Stimulated activated CD4-positive, alpha-beta T cell treated with anti-CD3 and anti-CD28 coated beads, TNF-alpha, amount 100 ng/mL, for 4 hours (primary cell): ENCODE results near the gene ZC3H7A.
"Not testable (repeated sequence)": the region's sequence is repeated elsewhere in the genome, so short reads cannot be mapped to it uniquely, and the experiment has no call there.

Experiments
- DNase-seq, 3 experiments: peaks; one replicate each; pipeline ENCODE4 v3.0.0-alpha.2; 2020; ENCODE audit warnings: low read depth in 3 of 3

Gene ZC3H7A, protein sequence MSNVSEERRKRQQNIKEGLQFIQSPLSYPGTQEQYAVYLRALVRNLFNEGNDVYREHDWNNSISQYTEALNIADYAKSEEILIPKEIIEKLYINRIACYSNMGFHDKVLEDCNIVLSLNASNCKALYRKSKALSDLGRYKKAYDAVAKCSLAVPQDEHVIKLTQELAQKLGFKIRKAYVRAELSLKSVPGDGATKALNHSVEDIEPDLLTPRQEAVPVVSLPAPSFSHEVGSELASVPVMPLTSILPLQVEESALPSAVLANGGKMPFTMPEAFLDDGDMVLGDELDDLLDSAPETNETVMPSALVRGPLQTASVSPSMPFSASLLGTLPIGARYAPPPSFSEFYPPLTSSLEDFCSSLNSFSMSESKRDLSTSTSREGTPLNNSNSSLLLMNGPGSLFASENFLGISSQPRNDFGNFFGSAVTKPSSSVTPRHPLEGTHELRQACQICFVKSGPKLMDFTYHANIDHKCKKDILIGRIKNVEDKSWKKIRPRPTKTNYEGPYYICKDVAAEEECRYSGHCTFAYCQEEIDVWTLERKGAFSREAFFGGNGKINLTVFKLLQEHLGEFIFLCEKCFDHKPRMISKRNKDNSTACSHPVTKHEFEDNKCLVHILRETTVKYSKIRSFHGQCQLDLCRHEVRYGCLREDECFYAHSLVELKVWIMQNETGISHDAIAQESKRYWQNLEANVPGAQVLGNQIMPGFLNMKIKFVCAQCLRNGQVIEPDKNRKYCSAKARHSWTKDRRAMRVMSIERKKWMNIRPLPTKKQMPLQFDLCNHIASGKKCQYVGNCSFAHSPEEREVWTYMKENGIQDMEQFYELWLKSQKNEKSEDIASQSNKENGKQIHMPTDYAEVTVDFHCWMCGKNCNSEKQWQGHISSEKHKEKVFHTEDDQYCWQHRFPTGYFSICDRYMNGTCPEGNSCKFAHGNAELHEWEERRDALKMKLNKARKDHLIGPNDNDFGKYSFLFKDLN

GRCh38 chr16:11797166-11797956 lies at the start of gene ZC3H7A:
Gene ZC3H7A, minus strand, starts transcription at chr16:11797258. Its CDS starts 14,904 bp downstream, at chr16:11782354.
- DNase-seq, result peak; percentile 77 to 88 (median 84)

- no peak for DNase-seq
Measured at GRCh38 chr16:11844499-11844898, 47.4 kb upstream of the ZC3H7A start.

GRCh38 chr16:11843861-11844260 lies 46.8 kb upstream of the ZC3H7A start:
- DNase-seq, result no peak

GRCh38 chr16:11843206-11843605 lies 46.1 kb upstream of the ZC3H7A start:
- DNase-seq, result no peak

DNA sequence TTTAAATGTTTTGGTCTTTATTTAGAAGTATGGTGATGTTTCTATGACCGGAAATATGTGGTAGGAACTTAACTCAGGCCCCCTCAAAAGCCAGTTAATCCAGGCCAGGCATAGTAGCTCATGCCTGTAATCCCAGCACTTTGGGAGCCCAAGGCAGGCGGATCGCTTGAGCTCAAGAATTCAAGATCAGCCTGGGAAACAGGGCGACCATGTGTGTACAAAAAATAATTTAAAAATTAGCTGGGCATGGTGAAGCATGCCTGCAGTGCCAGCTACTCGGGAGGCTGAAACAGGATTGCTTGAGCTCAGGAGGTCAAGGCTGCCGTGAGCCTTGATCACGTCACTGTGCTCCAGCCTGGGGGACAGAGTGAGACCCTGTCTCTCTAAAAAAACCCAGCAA lies 44.0 kb upstream of the ZC3H7A start:
- no peak for DNase-seq

DNA sequence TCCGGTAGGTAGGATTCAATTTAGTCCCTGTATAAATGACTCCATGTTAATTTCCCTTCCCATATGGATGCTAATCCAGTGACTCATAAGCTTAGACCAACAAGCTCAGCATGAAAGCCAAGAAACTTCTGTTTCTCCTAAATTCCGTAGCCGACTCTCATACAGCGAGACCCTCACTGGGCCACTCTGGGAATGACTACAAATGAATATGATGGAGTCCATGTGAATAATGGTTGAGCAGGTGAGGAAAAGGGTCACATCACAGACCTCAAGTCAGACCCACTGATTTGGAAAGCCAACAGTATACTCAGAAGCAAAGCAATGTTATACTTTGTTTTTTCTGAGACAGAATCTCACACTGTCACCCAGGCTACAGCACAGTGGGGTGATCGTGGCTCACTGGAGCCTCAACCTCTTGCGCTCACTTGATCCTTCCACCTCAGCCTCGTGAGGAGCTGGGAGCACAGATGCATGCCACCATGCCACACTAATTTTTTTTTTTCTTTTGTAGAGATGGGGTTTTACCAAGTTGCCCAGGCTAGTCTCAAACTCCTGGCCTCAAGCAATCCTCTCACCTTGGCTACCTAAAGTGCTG lies 39.7 kb upstream of the ZC3H7A start:
- no peak for DNase-seq

DNA sequence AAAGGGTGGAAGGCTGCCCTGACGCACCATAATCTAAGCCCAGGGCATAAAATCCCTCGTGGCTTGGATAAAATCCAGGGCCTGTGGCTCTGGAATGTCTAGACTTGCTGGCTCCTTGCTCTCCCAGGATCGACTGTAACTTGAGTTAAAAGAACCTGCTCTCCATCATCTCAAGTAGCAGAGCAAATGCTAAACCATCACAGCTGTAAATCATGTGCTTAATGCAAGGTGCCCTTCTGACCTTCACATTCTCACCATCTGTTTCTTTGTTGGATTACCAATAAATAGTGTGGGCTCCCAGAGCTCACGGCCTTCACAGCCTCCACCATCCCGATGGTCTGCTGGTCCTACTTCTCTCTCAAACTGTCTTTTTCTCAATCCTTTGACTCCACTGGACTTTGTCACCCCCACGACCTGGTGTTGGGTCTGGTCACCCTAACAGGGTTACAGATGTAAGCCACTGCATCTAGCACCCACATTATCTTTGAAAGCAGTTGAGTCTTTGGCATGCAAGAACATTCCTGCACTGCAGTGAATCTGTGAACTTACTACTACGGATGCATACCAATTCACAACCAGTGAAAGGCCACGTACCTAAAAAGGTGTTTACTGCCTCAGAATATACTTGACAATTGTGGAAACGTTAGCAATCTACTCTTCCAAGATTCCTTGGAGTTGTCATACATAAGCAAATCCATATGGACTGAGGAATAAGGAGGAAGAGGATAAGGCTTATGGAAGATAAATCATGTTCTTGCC lies 39.0 kb upstream of the ZC3H7A start:
- no peak for DNase-seq

- no peak for DNase-seq
Measured at GRCh38 chr16:11835309-11835708, 38.3 kb upstream of the ZC3H7A start.

DNA sequence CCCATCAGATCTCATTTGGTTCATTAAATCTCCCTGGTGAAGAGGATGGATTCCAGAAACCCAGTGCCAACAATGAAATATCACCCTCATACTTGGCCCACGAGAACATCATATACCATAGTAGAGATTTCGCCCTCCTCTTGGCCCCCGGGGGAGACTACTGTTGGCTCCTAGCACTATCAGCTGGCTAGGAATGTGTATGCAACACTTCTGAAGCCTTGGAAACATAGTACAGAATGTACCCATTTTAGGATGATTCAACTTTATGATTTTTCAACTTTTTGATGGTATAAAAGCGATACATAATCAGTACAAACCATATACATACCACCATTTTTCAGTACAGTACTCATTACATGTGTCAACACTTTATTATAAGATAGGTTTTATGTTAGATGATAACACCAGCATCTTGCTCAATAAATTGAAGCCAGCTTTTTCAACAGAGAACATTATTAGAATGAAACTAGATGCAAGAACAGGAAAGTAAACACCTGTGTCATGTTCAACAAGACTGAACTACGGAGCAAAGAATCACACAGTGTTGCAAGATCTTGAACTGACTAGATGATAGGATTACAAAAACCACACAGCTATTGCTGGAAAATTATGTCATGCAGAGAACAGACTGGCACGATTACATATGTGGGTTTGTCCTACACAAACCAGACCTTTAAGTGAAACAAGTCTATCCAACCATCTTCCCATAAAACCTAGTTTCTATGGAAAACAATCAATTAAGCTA lies 37.1 kb upstream of the ZC3H7A start:
- no peak for DNase-seq

DNA sequence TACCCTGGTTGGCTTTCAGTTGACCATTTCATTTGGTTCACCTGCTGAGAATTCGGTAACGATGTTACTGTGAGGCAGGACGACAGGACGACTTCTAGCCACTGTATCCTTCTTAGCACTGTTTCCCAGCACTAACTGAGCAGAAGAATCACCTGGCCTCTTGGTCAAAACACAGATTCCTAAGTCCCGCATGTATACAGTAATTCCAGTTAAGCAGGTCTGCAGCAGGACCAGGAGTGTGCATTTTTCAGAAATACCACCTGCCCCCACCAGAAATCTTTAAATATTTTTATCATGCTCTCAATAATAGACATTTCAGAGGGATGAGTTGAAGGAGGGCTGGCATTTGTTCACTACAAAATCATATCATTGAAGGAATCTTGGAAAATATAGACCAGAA lies 31.6 kb upstream of the ZC3H7A start:
- no peak for DNase-seq

- DNase-seq, result not testable (repeated sequence)
Measured at GRCh38 chr16:11825520-11826165, 28.6 kb upstream of the ZC3H7A start.

GRCh38 chr16:11824362-11824761 lies 27.3 kb upstream of the ZC3H7A start:
- DNase-seq, result no peak

GRCh38 chr16:11823645-11824044 lies 26.6 kb upstream of the ZC3H7A start:
- DNase-seq, result not testable (repeated sequence)

- DNase-seq, result no peak
Measured at GRCh38 chr16:11819798-11820197, 22.7 kb upstream of the ZC3H7A start.

- DNase-seq, result not testable (repeated sequence)
Measured at GRCh38 chr16:11818970-11819369, 21.9 kb upstream of the ZC3H7A start.

DNA sequence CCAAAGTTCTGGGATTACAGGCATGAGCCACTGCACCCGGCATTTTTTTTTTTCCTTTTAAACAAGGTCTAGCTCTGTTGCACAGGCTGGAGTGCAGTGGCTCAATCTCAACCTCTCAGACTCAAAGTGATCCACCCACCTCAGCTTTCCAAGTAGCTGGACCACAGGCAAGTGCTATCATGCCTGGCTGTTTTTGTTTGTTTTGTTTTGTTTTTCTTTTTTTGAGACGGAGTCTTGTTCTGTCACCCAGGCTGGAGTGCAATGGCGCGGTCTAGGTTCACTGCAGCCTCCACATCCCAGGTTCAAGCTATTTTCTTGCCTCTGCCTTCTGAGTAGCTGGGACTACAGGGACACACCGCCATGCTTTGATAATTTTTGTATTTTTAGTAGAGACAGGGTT lies 19.1 kb upstream of the ZC3H7A start:
- no peak for DNase-seq

DNA sequence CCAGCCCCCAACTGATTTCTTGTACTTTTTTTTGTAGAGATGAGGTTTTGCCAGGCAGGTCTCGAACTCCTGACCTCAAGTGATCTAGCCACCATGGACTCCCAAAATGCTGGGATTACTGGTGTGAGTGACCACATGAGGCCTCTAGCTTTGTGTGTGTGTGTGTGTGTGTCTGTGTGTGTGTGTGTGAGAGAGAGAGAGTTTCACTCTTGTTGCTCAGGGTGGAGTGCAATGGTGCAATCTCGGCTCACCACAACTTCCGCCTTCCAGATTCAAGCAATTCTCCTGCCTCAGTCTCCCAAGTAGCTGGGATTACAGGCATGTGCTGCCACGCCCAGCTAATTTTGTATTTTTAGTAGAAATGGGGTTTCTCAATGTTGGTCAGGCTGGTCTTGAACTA lies 17.7 kb upstream of the ZC3H7A start:
- not testable (repeated sequence) for DNase-seq

DNA sequence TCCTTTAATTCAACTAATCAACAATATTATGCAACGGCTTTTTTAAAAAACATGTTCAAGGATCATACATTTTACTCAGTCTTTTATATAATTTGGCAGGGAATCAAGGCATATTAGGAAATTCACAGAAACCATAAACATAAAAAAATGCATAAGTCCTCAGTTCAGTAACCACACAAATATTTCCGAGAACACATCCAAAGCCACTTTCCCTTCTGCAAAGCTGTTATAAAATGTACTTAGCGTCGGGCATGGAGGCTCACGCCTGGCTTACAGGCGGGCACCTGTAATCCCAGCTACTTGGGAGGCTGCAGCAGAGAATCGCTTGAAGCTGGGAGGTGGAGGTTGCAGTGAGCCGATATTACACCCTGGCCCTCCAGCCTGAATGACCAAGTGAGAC lies 9.7 kb upstream of the ZC3H7A start:
- no peak for DNase-seq

DNA sequence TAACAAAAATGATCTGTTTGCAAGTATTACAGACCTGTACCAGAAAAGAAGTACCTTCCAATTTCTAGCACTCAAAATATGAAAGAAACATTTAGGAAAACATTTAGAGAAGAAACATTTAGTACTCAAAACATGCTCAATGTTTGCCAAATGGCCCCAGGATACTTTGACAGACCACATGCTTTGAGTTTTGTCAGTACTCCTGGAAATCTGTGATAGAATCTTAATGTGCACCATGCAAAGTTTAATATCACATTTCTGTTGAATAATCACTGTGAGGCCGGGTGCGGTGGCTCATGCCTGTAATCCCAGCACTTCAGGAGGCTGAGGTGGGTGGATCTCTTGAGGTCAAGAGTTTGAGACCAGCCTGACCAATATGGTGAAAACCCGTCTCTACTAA lies 8.5 kb upstream of the ZC3H7A start:
- no peak for DNase-seq
